HG03439 (cell line): ENCODE measurements around the gene LPAR3.
"Not testable (repeated sequence)": the region's sequence is repeated elsewhere in the genome, so short reads cannot be mapped to it uniquely, and the experiment has no call there.

Experiments
- ATAC-seq: cut with Tn5 transposase; IDR thresholded peaks from one replicate; pipeline ENCODE4 v1.9.1; 2021; ENCODE audit warnings: mild to moderate bottlenecking, moderate library complexity; ENCODE audit not compliant: unreplicated experiment

The LPAR3 gene

DNA sequence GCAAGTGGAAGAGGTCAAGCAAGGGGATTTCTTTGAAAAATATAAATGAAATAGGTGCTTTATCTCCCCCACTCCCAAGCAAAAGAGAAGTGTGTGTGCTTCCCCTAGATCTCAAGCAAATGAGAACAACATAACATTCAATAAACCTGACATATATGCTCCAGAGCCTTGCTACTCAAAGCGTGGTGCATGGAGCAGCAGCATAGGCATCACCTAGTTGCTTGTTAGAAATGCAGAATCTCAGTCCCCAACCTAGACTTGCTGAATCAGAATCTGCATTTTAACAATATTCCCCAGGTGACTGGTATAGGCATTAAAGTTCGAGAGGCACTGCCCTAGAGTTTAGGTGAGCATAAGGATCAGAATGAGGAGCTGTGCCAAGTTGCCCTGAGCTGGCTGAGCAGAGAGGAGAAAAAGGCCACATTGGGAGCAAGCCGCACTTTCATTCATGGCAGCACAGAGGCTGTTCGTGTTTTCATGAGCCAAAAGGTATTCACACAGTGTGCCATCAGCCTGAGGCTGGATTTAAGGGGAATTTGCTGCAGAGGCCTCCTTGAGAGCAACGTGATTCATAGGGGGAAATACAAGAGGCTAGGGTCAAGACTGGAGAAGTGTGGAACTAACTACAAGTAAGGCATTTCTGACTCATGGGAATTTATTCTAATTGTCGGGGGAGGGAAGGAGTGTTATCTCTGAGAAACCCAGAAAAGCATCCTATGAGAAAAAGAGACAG is 14.3 kb upstream of the LPAR3 start:
- no peak for ATAC-seq

DNA sequence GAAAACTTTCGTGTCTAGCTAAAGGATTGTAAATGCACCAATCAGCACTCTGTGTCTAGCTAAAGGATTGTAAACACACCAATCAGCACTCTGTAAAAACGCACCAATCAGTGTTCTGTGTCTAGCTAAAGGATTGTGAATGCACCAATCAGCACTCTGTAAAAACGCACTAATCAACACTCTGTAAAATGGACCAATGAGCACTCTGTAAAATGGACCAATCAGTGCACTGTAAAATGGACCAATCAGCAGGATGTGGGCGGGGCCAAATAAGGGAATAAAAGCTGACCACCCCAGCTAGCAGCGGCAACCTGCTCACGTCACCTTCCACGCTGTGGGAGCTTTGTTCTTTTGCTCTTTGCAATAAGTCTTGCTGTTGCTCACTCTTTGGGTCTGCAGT is 9.7 kb upstream of the LPAR3 start:
- ATAC-seq: not testable (repeated sequence)

GRCh38 chr1:84899969-84900368 is 7.0 kb upstream of the LPAR3 start:
- ATAC-seq: no peak

DNA sequence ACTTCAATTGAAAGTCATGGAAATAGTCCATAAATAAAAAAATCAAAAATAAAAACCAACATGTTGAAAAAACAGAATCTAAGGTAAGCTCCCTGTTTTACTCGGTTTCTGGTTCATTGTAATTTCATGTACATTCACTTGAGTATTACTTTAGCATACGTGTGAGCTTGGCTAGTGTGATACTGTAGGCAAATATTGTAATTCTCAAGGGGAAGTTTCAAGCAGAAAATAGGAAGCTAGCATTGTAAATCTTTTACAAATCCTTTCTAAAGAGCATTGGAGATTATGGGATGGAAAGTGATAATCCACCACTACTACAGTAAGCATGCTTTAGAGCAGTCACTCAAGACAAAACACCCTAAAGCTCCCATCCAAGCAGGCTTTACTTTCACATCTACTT is 3.3 kb upstream of the LPAR3 start:
- ATAC-seq: no peak

- ATAC-seq: no peak
Measured at GRCh38 chr1:84890566-84890965, 2.4 kb downstream of the LPAR3 start.

- ATAC-seq: no peak
Measured at GRCh38 chr1:84889437-84889836, 3.6 kb downstream of the LPAR3 start.

DNA sequence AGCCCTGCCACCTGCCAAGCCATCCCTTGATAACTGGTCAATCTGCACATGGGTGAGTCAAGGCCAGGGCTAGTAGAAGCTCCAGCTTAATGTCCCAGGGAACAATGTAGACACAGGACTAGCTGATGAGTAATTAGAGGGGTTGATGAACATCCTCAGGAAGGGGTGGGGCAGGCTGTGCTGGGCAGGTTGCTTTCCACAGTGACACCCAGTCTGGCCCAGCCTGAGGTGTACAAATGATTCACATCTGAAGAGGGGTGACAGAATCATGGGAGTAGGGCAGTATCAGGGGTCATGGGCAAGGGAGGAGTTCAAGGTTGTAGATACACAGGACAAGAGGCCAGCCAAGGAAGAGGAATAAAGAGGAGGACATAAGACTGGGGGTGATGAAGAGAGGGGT is 4.3 kb downstream of the LPAR3 start:
- ATAC-seq: no peak

DNA sequence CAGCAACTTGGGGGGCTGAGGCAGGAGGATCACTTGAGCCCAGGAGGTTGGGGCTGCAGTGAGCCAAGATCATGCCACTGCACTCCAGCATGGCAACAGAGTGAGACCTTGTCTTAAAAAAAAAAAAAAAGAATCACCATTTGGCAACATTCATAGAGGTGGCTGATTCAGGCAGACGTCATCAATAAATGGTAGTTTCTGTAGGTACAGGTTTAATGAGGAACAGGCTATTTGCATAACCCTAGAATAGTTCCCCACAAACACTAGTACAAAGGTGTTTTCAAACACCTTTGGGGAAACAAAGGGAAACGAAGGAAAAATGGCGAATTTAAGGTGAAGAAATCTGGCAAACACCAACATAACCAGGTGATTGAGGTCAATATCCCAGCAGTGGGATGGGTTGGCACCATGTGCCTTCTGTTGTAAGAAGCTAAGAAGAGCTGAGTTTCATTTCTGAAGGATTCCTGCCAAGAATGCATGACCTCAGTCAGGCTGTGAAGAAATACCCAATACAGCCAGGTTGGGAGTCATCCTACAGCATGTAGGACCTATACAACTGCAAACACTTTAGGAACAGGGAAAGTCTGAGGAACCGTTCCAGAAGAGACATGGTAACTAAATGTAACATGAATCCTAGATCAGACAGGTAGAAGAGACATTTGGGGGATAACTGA is 5.6 kb downstream of the LPAR3 start:
- ATAC-seq: no peak

GRCh38 chr1:84885469-84885868 is 7.5 kb downstream of the LPAR3 start:
- ATAC-seq: no peak

- ATAC-seq: no peak
Measured at GRCh38 chr1:84884671-84885389, 8.2 kb downstream of the LPAR3 start.

DNA sequence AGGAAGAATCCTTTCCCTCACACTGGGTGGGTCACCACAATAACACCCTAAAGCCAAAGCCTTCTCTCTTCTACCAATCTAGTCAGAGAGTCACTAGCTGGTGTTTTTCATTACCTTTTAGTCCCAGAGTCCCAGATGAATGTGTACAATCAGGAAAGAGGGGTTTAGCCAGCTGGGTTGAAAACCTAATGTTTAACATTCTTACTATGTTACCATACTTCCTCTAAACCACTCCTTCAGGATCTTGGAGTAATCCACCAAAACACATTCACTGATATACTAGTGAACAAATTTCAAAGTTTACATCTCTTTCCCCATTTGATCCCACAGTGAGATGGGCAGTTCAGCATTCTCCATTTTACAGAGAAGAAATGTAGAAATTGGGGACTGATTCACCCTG is 9.7 kb downstream of the LPAR3 start:
- ATAC-seq: no peak

GRCh38 chr1:84877592-84877991 is 15.4 kb downstream of the LPAR3 start:
- no peak for ATAC-seq

GRCh38 chr1:84876353-84876752 is 16.7 kb downstream of the LPAR3 start:
- no peak for ATAC-seq

GRCh38 chr1:84873366-84873765 is 19.6 kb downstream of the LPAR3 start:
- ATAC-seq: no peak

GRCh38 chr1:84872696-84873355 is 20.2 kb downstream of the LPAR3 start:
- no peak for ATAC-seq

DNA sequence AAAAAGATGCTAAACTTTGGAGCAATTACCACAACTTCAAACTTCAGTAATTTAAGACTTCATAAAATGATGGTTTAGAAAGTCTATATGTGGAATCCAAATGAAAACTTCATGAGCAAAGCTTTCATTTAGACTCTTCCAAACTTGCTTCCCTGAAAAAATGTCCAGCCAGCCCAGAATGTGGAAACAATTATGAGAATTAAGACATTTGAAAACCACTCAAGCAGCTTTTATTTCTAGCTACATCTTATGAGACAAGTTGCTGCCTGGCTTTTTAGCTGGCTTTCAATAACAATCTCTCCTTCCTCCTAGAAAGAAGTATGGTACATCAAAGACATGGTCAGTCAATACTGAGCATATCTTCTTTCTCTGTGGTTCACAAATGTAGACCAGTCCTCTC is 21.8 kb downstream of the LPAR3 start:
- ATAC-seq: no peak

DNA sequence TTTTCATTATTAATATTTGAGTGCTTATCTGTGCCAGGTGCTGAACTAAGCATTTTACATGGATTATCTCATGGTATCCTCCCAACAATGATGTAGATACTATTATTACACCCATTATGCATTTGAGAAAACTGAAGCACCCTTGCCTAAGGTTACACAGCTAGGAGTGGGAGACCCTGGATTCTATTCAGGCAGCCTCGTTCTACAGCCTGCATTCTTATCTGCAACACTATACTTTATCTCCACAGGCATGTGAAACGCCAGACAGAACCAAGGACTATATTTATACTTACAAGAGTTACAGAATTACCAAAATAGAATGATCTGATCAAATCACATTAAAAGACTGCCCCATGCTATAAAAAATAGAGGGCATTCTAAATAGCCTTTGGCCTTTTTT is 22.4 kb downstream of the LPAR3 start:
- no peak for ATAC-seq

DNA sequence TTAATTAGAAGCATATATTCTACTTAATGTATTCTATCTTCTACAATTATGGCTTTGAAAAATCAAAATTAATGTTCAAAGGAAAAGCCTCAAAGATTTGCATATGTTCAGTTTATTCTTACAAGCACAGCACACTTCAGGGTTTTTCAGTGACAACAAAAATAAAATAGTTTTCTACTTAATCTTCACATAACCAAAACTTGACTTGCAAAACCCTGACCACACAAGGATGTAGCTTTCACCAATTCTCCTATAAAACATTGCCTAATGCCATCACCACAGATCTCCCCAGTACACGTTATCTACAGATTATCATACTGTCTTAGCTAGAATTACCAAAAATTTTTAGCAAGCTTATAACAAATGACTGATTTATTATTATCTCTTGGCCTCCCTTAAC is 23.3 kb downstream of the LPAR3 start:
- no peak for ATAC-seq

GRCh38 chr1:84862810-84863251 is 30.2 kb downstream of the LPAR3 start:
- peak; percentile 98 for ATAC-seq

DNA sequence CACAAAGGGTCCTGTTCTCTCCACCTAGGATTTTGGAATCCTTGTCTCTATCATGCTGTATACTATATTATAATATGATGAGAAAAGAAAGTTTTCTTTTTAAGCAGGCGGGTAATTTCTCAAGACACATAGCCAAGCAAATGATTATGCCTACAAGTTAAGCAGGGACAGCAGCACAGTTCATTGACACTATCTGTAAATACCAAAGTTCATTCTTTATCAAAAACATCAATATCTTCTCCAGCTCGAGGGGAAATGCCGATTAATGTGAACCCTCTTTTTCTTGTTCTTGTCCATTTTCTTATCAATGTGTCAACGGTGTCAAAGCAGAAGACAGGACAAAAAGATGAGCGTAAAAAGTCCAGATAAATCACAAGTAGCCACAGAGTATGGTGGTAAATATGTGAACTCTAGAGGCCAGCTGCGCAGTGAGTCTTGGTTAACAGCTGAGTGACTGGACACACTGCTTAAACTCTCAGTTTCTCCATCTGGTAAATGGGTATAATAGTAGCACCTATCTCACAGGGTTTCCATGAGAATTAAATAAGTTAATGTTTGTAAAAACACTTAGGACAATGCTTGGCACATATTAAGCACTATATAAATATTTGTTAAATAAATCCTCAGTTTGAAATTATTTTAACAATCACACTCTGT is 30.9 kb downstream of the LPAR3 start:
- peak; percentile 43 for ATAC-seq

DNA sequence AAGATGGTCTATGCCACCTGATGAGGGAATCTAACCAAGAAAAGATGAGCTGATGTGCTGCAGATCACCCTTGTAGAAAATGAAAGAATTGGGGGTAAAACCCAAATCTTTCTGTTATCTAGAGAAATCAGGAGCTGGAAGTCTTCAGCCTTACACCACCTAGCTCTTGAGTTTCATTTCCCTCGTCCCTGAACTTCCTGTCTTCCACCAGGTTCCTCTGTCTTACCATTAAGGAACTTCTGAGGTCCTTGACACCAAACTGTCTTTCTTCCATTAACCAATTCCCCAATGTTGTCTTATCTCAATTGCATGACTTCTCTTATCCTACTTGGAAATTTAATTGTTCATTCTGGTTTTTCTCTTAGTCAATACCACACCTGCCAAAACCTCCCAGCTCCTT is 31.5 kb downstream of the LPAR3 start:
- no peak for ATAC-seq
